Body of pancreas (tissue), 4 donors: ENCODE data around the gene SCGB1D1.

Source experiments
- POLR2A ChIP-seq, 3 donors: fragments of 450-650 bp; IDR thresholded peaks; one replicate each; pipeline ENCODE4 v1.6.1; 2016; ENCODE audit warnings: antibody characterized with exemption in 3 of 3, mild to moderate bottlenecking in 2 of 3
- TF ChIP-seq, protein P1 (sequence below), 7 experiments: fragments of 450-650 bp in 4 of 7; fragments of 200-600 bp in 3 of 7; sonication (generic) in 3 of 7; IDR thresholded peaks; one replicate each; pipeline ENCODE4 v1.5.1; 2016 to 2019; ENCODE audit warnings: antibody characterized with exemption in 7 of 7

DNA sequence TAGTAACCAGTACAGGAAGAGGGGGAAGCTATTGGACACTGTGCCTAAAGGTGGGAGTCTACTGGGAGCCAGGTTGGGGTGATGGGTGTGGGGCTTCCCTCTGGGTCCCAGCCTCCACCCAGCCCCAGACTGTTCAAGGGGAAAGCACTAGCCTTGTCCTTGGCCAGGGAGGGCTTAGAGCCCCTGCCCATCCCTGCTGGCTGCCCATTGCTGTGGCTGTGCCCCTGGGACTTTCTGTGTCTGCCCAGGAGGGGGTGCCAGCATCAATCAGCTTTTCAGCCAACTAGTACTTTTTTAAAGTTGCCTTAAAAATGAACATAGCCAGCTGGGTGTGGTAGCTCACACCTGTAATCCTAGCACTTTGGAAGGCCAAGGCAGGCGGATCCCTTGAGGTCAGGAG, 46.3 kb upstream of the SCGB1D1 start:
- TF ChIP-seq, protein P1, sequence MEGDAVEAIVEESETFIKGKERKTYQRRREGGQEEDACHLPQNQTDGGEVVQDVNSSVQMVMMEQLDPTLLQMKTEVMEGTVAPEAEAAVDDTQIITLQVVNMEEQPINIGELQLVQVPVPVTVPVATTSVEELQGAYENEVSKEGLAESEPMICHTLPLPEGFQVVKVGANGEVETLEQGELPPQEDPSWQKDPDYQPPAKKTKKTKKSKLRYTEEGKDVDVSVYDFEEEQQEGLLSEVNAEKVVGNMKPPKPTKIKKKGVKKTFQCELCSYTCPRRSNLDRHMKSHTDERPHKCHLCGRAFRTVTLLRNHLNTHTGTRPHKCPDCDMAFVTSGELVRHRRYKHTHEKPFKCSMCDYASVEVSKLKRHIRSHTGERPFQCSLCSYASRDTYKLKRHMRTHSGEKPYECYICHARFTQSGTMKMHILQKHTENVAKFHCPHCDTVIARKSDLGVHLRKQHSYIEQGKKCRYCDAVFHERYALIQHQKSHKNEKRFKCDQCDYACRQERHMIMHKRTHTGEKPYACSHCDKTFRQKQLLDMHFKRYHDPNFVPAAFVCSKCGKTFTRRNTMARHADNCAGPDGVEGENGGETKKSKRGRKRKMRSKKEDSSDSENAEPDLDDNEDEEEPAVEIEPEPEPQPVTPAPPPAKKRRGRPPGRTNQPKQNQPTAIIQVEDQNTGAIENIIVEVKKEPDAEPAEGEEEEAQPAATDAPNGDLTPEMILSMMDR (IDR thresholded peaks at IDR 0.05): no peak
- TF ChIP-seq POLR2A (IDR thresholded peaks at IDR 0.05): no peak
